Measurements from ENCODE around the gene DMAC1.

Gene DMAC1, protein sequence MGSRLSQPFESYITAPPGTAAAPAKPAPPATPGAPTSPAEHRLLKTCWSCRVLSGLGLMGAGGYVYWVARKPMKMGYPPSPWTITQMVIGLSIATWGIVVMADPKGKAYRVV

DNA sequence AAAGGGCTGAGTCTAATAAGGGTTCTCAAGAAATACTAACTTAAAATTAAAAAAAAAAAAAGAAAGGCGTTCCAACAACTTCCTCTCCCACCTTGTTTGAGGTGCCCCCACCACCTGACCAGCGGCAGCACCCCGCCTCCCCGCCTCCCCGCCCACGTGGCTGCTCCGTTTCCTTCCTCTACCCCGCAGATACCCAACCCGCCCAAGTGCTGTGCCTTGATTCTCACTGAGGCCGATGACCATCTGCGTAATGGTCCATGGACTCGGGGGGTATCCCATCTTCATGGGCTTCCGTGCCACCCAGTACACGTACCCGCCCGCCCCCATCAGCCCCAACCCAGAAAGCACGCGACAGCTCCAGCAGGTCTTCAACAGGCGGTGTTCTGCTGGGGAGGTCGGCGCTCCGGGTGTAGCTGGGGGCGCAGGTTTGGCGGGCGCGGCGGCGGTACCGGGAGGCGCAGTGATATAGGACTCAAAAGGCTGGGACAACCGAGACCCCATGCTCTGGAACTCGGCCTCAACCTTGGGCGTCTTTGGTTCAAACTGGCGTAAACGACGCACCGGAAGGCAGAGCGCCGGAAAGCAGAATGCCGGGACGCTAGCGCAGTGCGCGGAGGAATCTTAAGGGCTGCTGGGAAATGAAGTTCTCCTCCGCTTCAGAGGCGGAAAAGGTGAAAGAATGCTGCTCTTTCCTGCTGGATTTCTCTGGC is at the start of gene DMAC1:
DMAC1 (minus strand) TSS at position 545 of the 710 bp plus-strand sequence; CDS start at position 501, 44 bp downstream.
- peak in 55 of 56 donors; percentile 8 to 85 (median 66) for DNase-seq

DNA sequence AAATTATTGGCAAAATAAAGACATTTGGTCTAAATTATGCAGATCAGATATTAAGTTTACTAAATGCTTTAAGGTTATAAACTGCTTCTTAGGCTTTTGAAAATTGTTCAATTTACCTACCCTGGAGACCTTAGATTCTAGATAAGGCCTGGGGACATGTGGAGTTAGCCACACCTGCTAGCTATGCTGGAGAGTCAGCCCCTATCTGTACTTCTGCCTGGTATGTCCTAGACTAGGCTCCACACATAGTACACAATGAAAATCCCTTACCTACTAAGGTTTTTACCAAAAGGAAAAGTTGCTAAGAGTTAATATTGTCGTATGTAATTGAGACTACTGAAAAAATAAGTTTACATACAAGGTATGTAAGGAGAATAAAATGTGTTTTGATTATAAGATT is 49.8 kb upstream of the DMAC1 start:
- DNase-seq, result no peak

- no peak for DNase-seq
These were observed 48.9 kb upstream of the DMAC1 start for GRCh38 chr9:7848498-7848897.

DNA sequence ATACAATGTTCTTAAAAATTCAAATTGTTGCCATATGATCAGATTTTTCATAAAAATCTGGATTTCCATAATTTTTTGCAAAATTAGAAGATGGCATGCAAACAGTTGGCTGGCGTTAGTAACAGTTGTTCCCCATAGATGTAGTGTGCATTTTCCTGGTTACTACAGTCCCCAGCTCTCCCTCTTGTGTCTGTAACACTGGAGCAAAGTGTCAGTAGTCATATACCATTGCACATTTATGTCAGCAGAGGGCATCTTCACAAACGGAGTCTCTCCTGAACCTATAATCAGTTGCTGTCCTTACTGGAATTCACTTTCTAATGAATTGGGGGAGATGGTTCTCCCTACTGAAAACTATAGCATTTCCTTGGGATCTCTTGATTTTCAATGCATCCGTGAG is 44.7 kb upstream of the DMAC1 start:
- peak in 7 of 56 donors; percentile 0 to 31 (median 3) for DNase-seq

DNA sequence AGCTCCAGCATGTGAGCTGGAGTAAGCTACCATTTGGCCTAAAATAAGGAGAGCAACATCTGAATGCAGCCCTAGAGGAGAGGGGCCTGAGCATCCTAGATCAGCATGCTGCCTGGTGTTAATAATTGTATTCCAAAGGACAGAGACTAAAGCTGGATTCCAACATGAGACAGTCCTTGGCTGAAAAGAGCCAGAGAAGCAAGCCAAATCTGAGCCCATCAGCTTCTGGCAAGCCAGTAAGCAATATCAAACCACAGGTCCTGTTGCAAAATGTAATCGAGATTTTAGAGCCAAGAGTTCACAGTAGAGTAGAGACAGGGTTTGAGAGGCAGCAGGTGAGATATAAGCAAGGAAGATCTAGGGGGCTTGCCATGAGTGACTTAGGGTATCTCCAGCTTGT is 42.3 kb upstream of the DMAC1 start:
- DNase-seq, result no peak

- DNase-seq, result no peak
These were observed 35.0 kb upstream of the DMAC1 start for GRCh38 chr9:7834531-7834930.

DNA sequence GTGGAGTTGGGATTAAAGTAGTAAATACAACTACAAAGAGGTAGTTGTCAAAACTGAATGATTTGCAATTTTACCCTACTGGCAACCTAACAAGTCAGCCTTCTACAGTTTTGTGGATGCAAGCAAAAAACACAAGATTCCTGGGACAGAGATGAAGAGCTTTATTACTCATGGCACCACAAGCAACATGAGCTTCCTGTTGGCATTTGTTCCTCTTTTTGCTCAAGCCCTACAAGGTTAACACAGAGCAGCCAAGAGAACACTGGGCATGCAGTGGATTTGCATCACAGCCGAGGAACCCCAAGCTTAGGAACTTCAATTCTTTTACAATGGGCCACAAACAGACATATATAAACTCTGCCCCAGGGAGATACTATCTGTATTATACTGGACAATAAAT is 28.8 kb upstream of the DMAC1 start:
- DNase-seq, result no peak

GRCh38 chr9:7827792-7828191 is 28.2 kb upstream of the DMAC1 start:
- no peak for DNase-seq

GRCh38 chr9:7827056-7827455 is 27.5 kb upstream of the DMAC1 start:
- DNase-seq, result no peak

DNA sequence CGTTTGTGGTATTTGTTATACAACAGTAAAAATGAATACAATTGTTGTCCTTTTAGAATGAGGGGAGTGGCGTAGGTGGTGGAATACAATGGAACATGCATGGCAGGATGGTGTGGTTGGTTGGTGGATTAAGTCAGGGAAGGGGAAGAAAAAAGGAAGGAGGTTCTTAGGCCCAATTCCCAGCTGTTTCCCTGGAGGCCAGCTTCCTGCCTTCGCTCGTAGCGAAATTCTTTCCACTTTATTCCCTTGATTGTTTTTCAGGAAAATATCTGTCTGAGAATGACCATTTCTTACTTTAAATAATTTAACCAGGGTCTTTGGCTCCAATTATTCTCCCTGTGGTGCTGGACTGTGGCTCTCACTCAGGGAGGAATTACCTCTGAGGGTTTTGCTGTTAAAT is 24.1 kb upstream of the DMAC1 start:
- no peak for DNase-seq

GRCh38 chr9:7819984-7820383 is 20.4 kb upstream of the DMAC1 start:
- DNase-seq, result no peak

GRCh38 chr9:7816021-7816420 is 16.4 kb upstream of the DMAC1 start:
- DNase-seq, result no peak

- no peak for DNase-seq
These were observed 13.5 kb upstream of the DMAC1 start for GRCh38 chr9:7813030-7813429.

DNA sequence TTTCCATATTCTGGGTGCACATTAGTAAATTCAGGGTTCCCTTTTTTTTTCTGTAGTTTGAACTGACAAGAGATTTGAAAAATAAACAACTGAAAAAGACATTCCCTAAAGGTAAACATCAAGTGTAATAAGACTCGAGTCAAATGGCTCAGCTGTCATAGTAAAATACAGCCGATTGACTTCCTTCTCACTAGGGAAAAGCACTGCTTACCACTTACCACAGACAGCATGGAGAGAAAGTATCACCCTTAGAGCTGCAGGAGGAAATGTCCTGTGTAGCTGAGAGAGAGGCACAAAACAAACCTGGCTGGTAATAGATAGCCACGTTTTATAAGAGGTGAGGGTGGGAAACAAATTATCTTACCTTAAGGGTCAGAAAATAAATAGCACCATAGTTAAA is 12.1 kb upstream of the DMAC1 start:
- no peak for DNase-seq

- DNase-seq, result no peak
These were observed 3.1 kb upstream of the DMAC1 start for GRCh38 chr9:7802666-7803065.

- no peak for DNase-seq
These were observed 337 bp upstream of the DMAC1 start for GRCh38 chr9:7799944-7800285.

- no peak for DNase-seq
These were observed 5.4 kb downstream of the DMAC1 start for GRCh38 chr9:7794196-7794595.

DNA sequence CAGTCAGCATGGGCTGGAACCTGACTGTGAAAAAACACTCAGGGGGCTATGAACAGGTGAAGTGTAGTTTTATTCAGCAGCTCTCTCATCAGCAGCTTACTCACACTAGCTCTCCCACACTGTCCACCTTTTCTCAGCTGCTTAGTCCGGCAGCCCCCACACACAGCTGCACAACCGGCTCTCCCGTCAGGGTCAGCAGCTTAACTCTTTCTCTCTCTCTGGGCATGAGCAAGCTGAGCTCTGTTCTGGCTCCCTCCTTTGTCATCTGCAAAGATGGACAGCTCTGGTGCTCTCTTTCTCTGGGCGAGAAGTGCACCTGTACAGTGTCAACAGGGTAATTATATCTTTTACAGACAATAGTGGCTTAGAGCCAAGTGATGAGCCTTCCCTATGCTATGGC is 8.2 kb downstream of the DMAC1 start:
- DNase-seq, result no peak

DNA sequence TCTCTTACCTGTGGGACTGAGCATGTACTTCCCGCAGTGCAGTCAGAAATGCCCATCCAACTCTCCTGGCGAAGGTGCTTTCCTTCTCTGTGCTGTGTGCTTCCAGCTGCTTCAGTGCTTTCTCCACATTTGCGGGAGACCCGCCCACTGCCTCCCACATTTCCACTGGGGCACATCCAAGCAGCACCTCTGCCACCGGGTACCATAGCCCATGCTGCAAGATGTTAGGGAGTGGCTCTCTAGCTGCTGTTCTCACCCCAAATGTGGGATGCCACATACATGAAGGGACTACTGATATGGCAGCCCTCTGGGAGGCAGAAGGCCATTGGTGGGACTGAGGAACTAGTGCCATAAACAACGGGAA is 8.8 kb downstream of the DMAC1 start:
- DNase-seq, result no peak

- no peak for DNase-seq
These were observed 9.4 kb downstream of the DMAC1 start for GRCh38 chr9:7790022-7790818.

GRCh38 chr9:7788772-7789171 is 10.8 kb downstream of the DMAC1 start:
- peak in 23 of 56 donors; percentile 1 to 70 (median 24) for DNase-seq

- no peak for DNase-seq
These were observed 13.8 kb downstream of the DMAC1 start for GRCh38 chr9:7785813-7786212.

GRCh38 chr9:7784472-7784871 is 15.1 kb downstream of the DMAC1 start:
- DNase-seq, result no peak

Measured in amygdala (tissue), 56 donors.